Skeletal muscle tissue (tissue), 4 donors: ENCODE data around the gene POMC. TPM values are rescaled to one million over a fixed set of nuclear protein-coding genes. Genes with fewer than 3 reads are reported as not detected.
"Not testable (repeated sequence)": the region's sequence is repeated elsewhere in the genome, so short reads cannot be mapped to it uniquely, and the experiment has no call there.

Source experiments
- H3K27ac ChIP-seq: one replicate; pipeline ENCODE4 v1.7.0; 2013; ENCODE audit warnings: mild to moderate bottlenecking, low read depth, low read length, inconsistent platforms
- H3K27me3 ChIP-seq, 3 donors: one replicate each; pipeline ENCODE4 v1.7.0; 2013; ENCODE audit warnings: low read length in 3 of 3; ENCODE audit not compliant: control insufficient read depth in 3 of 3, insufficient read depth in 3 of 3
- H3K36me3 ChIP-seq, 3 donors: one replicate each; pipeline ENCODE4 v1.7.0; 2013; ENCODE audit warnings: low read length in 3 of 3; ENCODE audit not compliant: control insufficient read depth in 3 of 3, insufficient read depth in 3 of 3
- H3K4me1 ChIP-seq, 3 donors: one replicate each; pipeline ENCODE4 v1.7.0; 2013; ENCODE audit warnings: low read length in 3 of 3, mild to moderate bottlenecking in 3 of 3; ENCODE audit not compliant: control insufficient read depth in 3 of 3, insufficient read depth in 3 of 3
- H3K4me3 ChIP-seq, 3 donors: one replicate each; pipeline ENCODE4 v1.7.0; 2013; ENCODE audit warnings: low read length in 3 of 3
- H3K9ac ChIP-seq, 3 donors: one replicate each; pipeline ENCODE4 v1.7.0; 2013; ENCODE audit warnings: low read length in 3 of 3, mild to moderate bottlenecking in 3 of 3, moderate library complexity in 2 of 3, low read depth in 1 of 3
- H3K9me3 ChIP-seq, 3 donors: one replicate each; pipeline ENCODE4 v1.7.0; 2013; ENCODE audit warnings: low read length in 3 of 3; ENCODE audit not compliant: control insufficient read depth in 3 of 3
- total RNA-seq: library from RNA; depleted of rRNA; stranded (reverse); fragments of >200 nt; gene quantifications from one replicate; pipeline ENCODE4 v1.2.3, GENCODE V29; 2014
- donor health status: Osteomylitis.

The POMC gene
- total RNA-seq, 1 donor from 2014 or later, result 4.2 TPM

GRCh38 chr2:25164561-25164960 is 3.8 kb downstream of the POMC start:
- no peaks in the 10 kb centered on the region for H3K36me3 ChIP-seq
- H3K9ac ChIP-seq, result no peak overlapping the region
- peaks cover 33 to 49% (median 39%) of the 10 kb centered on the region in 3 donors for H3K27me3 ChIP-seq
- H3K4me3 ChIP-seq, result no peak overlapping the region
- H3K9me3 ChIP-seq, result no peaks in the 10 kb centered on the region
- H3K27ac ChIP-seq, result no peak overlapping the region
- peaks cover 7 to 12% (median 12%) of the 10 kb centered on the region in 3 donors for H3K4me1 ChIP-seq

DNA sequence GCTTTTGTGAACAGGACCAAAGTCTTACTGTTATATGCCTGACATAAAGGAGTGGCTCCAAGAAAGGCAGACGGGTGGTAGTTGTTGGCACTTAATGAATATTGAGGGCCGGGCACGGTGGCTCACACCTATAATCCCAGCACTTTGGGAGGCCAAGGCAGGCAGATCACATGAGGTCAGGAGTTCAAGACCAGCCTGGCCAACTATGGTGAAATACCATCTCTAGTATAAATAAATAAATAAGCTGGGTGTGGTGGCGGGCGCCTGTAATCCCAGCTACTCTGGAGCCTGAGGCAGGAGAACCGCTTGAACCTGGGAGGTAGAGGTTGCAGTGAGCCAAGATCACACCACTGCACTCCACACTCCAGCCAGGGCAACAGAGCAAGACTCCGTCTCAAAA is 6.3 kb downstream of the POMC start:
- not testable (repeated sequence) for H3K36me3 ChIP-seq, H3K27ac ChIP-seq, H3K9me3 ChIP-seq, H3K9ac ChIP-seq, H3K4me1 ChIP-seq
- H3K27me3 ChIP-seq, result peaks cover 13 to 25% (median 18%) of the 10 kb centered on the region in 3 donors
- H3K4me3 ChIP-seq, result peak overlapping the region in 1 of 3 donors; percentile 51

- Histone ChIP-seq H3K27me3 (peaks cover 7 to 18% (median 11%) of the 10 kb centered on the region in 3 donors), H3K36me3 (no peaks in the 10 kb centered on the region), H3K27ac (peak overlapping the region; percentile 20), H3K4me3 (peak overlapping the region; percentile 56 to 72 (median 60)), H3K9ac (peak overlapping the region in 1 of 3 donors; percentile 77), H3K9me3 (no peaks in the 10 kb centered on the region), H3K4me1 (peaks cover 0 to 5% (median 3%) of the 10 kb centered on the region in 3 donors)
Observed at GRCh38 chr2:25161055-25161781, 7.2 kb downstream of the POMC start.

DNA sequence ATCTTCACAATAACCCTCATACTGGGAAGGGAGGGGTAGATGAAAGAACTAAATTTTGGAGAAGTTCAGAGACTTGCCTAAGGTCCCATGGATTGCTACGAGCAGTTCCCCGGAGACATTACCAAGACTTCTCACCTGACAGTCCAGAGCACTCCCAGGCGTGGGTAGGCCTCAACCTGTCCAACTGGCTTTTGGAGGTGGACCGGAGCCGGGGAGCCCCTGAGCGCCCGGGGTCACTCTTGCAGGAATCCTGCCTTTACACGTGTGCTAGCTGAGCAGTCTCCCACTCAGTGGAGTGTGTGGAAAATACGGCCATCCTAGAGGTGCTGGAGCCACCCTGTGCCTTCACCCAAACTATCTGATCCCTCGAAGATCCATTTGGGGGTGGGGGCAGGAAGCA is 8.0 kb downstream of the POMC start:
- Histone ChIP-seq H3K27ac (no peak overlapping the region), H3K4me1 (peaks cover 0 to 5% (median 3%) of the 10 kb centered on the region in 3 donors), H3K36me3 (no peaks in the 10 kb centered on the region), H3K27me3 (peaks cover 2 to 14% (median 5%) of the 10 kb centered on the region in 3 donors), H3K9ac (no peak overlapping the region), H3K4me3 (peak overlapping the region in 2 of 3 donors; percentile 24 to 60), H3K9me3 (no peaks in the 10 kb centered on the region)

- H3K9ac ChIP-seq, result no peak overlapping the region
- no peak overlapping the region for H3K4me3 ChIP-seq
- H3K36me3 ChIP-seq, result no peaks in the 10 kb centered on the region
Observed at GRCh38 chr2:25159949-25160348, 8.4 kb downstream of the POMC start.

GRCh38 chr2:25158096-25158852 is 10.1 kb downstream of the POMC start:
- H3K9ac ChIP-seq, result no peak overlapping the region
- no peaks in the 10 kb centered on the region for H3K9me3 ChIP-seq
- H3K27me3 ChIP-seq, result no peaks in the 10 kb centered on the region
- H3K4me1 ChIP-seq, result peaks cover 0 to 5% (median 3%) of the 10 kb centered on the region in 3 donors
- H3K36me3 ChIP-seq, result peaks cover 0 to 4% (median 3%) of the 10 kb centered on the region in 3 donors
- H3K4me3 ChIP-seq, result no peak overlapping the region
- no peak overlapping the region for H3K27ac ChIP-seq

More at GRCh38 chr2:25159949-25160348, 8.4 kb downstream of the POMC start:
- H3K27me3 ChIP-seq, result peaks cover 0 to 10% (median under 1%) of the 10 kb centered on the region in 3 donors
- peaks cover 0 to 5% (median 3%) of the 10 kb centered on the region in 3 donors for H3K4me1 ChIP-seq
- H3K27ac ChIP-seq, result no peak overlapping the region
- no peaks in the 10 kb centered on the region for H3K9me3 ChIP-seq

- no peak overlapping the region for H3K27ac ChIP-seq
- H3K36me3 ChIP-seq, result peaks cover 0 to 4% (median 3%) of the 10 kb centered on the region in 3 donors
- H3K4me1 ChIP-seq, result peaks cover 0 to 5% (median 4%) of the 10 kb centered on the region in 3 donors
- no peaks in the 10 kb centered on the region for H3K9me3 ChIP-seq
- H3K4me3 ChIP-seq, result no peak overlapping the region
- no peak overlapping the region for H3K9ac ChIP-seq
- no peaks in the 10 kb centered on the region for H3K27me3 ChIP-seq
Observed at GRCh38 chr2:25155401-25155800, 13.0 kb downstream of the POMC start.

- Histone ChIP-seq H3K27ac (no peak overlapping the region), H3K4me3 (no peak overlapping the region), H3K27me3 (no peaks in the 10 kb centered on the region), H3K4me1 (peaks cover 0 to 5% (median 4%) of the 10 kb centered on the region in 3 donors), H3K9ac (no peak overlapping the region), H3K36me3 (peaks cover 0 to 4% (median 4%) of the 10 kb centered on the region in 3 donors), H3K9me3 (no peaks in the 10 kb centered on the region)
Observed at GRCh38 chr2:25151718-25152117, 16.7 kb downstream of the POMC start.

DNA sequence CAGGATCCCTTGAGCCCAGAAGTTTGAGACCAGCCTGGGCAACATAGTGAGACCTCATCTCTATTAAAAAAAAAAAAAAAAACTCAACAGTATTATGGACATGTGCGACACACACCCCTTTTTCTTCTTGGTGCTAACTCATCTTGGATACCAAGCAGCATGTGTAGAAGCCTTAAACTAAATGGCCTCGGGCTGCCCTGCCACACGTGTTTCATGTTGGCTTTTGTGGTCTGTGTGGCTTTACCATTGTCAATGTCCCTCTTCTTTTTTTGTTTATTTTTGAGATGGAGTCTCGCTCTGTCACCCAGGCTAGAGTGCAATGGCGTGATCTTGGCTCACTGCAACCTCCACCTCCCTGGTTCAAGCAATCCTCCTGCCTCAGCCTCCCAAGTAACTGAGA is 17.4 kb downstream of the POMC start:
- H3K4me1 ChIP-seq, result not testable (repeated sequence)

DNA sequence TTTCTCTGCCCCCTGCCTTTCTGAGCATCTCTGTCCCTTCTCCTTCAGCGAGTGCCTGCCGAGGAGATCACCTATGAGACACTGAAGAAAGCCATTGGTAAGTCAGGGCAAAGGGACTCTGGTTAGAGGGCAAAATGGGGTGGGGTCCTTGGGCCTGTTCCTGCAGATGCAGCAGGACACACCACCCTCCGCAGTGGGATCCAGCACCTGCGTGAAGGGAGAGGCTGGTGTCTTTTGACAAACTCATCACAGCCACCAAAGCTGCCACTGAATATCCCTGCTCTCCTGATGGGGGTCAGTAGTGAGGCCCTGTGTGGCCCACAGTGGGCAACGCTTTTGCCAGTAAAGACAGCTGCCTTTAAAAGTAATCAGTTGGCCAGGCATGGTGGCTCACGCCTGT is 18.7 kb downstream of the POMC start:
- no peak overlapping the region for H3K4me3 ChIP-seq
- H3K9ac ChIP-seq, result no peak overlapping the region
- peaks cover 2 to 12% (median 3%) of the 10 kb centered on the region in 3 donors for H3K36me3 ChIP-seq
- H3K4me1 ChIP-seq, result peaks cover 0 to 5% (median 4%) of the 10 kb centered on the region in 3 donors
- no peak overlapping the region for H3K27ac ChIP-seq
- H3K9me3 ChIP-seq, result no peaks in the 10 kb centered on the region
- H3K27me3 ChIP-seq, result no peaks in the 10 kb centered on the region

More for the DNA sequence above, 17.4 kb downstream of the POMC start:
- not testable (repeated sequence) for H3K4me3 ChIP-seq, H3K9me3 ChIP-seq, H3K27ac ChIP-seq, H3K9ac ChIP-seq, H3K36me3 ChIP-seq, H3K27me3 ChIP-seq
